Measurements from ENCODE around the gene GRIP2.

GRCh38 chr3:14471016-14471415 is 69.1 kb downstream of the GRIP2 start:
- TF ChIP-seq, protein P1, sequence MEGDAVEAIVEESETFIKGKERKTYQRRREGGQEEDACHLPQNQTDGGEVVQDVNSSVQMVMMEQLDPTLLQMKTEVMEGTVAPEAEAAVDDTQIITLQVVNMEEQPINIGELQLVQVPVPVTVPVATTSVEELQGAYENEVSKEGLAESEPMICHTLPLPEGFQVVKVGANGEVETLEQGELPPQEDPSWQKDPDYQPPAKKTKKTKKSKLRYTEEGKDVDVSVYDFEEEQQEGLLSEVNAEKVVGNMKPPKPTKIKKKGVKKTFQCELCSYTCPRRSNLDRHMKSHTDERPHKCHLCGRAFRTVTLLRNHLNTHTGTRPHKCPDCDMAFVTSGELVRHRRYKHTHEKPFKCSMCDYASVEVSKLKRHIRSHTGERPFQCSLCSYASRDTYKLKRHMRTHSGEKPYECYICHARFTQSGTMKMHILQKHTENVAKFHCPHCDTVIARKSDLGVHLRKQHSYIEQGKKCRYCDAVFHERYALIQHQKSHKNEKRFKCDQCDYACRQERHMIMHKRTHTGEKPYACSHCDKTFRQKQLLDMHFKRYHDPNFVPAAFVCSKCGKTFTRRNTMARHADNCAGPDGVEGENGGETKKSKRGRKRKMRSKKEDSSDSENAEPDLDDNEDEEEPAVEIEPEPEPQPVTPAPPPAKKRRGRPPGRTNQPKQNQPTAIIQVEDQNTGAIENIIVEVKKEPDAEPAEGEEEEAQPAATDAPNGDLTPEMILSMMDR (IDR thresholded peaks at IDR 0.05) = no peak
- TF ChIP-seq POLR2A (IDR thresholded peaks at IDR 0.05) = no peak
